Right ventricle myocardium inferior (tissue), 1 donor: Measurements from ENCODE around the gene PCED1A. TPM values are rescaled to one million over a fixed set of nuclear protein-coding genes. Genes with fewer than 3 reads are reported as not detected.

Experiments
- ATAC-seq: fragments of 200-7000 bp; cut with Tn5 transposase; one replicate; pipeline ENCODE4 v1.9.1; 2020; ENCODE audit warnings: mild to moderate bottlenecking, moderate library complexity
- DNase-seq: peaks from one replicate; pipeline ENCODE4 v3.0.0; 2021; ENCODE audit errors: missing footprints
- intact Hi-C: fragments of 100-400 bp; cut with DNase I; formaldehyde crosslinking; loops from one replicate; pipeline ENCODE4 v1.11.0; 2022
- total RNA-seq: library from RNA; stranded (reverse); fragmentation: NEBNext Ultra II Directional; extraction: Animal tissue kit (Norgen Biotek cat#: 25700); gene quantifications from one replicate; pipeline ENCODE4 v1.2.1, GENCODE V29; 2021
- donor health status: DM: no; HTN: yes; CAD: no; lungs with severe emphysema.

PCED1A gene
- total RNA-seq, 1 donor from 2014 or later = 10.7 TPM

GRCh38 chr20:2869381-2869780 lies 28.9 kb upstream of the PCED1A start:
- ATAC-seq (no peak), DNase-seq (no peak)
- intact Hi-C loops = no loop called here

- DNase-seq = no peak
- ATAC-seq = no peak
- intact Hi-C loops = no loop called here
These were observed 26.8 kb upstream of the PCED1A start for GRCh38 chr20:2867081-2867864.

- intact Hi-C loops = no loop called here
- ATAC-seq (no peak), DNase-seq (no peak)
These were observed 25.8 kb upstream of the PCED1A start for GRCh38 chr20:2866236-2866635.

GRCh38 chr20:2865630-2866029 lies 25.2 kb upstream of the PCED1A start:
- DNase-seq (no peak), ATAC-seq (no peak)
- intact Hi-C loops = no loop called here

GRCh38 chr20:2865101-2865500 lies 24.6 kb upstream of the PCED1A start:
- ATAC-seq (no peak), DNase-seq (no peak)
- intact Hi-C loops = no loop called here

GRCh38 chr20:2864626-2865025 lies 24.2 kb upstream of the PCED1A start:
- no peak for DNase-seq
- intact Hi-C loops = no loop called here
- ATAC-seq = no peak

- ATAC-seq (peak; percentile 64), DNase-seq (no peak)
- intact Hi-C loops = no loop called here
These were observed 19.1 kb upstream of the PCED1A start for GRCh38 chr20:2859330-2860121.

- no peak for DNase-seq
- intact Hi-C loops = no loop called here
- ATAC-seq = no peak
These were observed 18.1 kb upstream of the PCED1A start for GRCh38 chr20:2858591-2858990.

GRCh38 chr20:2851086-2851485 lies 10.6 kb upstream of the PCED1A start:
- DNase-seq (no peak), ATAC-seq (no peak)
- intact Hi-C loops = no loop called here

GRCh38 chr20:2849529-2849928 lies 9.1 kb upstream of the PCED1A start:
- intact Hi-C loops = no loop called here
- ATAC-seq (no peak), DNase-seq (no peak)

- intact Hi-C loops = no loop called here
- DNase-seq (peak; percentile 20), ATAC-seq (no peak)
These were observed 7.3 kb upstream of the PCED1A start for GRCh38 chr20:2847802-2848201.

- ATAC-seq = no peak
- DNase-seq = no peak
- intact Hi-C loops = no loop called here
These were observed 6.2 kb upstream of the PCED1A start for GRCh38 chr20:2846698-2847097.

- no peak for ATAC-seq
- intact Hi-C loops = no loop called here
- no peak for DNase-seq
These were observed 5.2 kb upstream of the PCED1A start for GRCh38 chr20:2845607-2846006.

GRCh38 chr20:2840967-2841531 lies 594 bp upstream of the PCED1A start:
- intact Hi-C loops = loop anchor here (2.0 to 5.0 kb wide), 2 partner anchors 32 to 89 kb away; partner anchors contain the start of gene PTPRA
- DNase-seq = peak; percentile 88
- peak; percentile 51 for ATAC-seq

- ATAC-seq (no peak), DNase-seq (peak; percentile 67)
- intact Hi-C loops = loop anchor here (2.0 to 5.0 kb wide), 2 partner anchors 33 to 87 kb away; partner anchors contain the start of gene PTPRA
These were observed 720 bp downstream of the PCED1A start for GRCh38 chr20:2839732-2840137.

- intact Hi-C loops = no loop called here
- ATAC-seq (no peak), DNase-seq (peak; percentile 20)
These were observed 1.4 kb downstream of the PCED1A start for GRCh38 chr20:2838847-2839671.

- ATAC-seq = no peak
- DNase-seq = peak; percentile 52
- intact Hi-C loops = no loop called here
These were observed 2.2 kb downstream of the PCED1A start for GRCh38 chr20:2838170-2838797.

GRCh38 chr20:2837221-2837960 lies 3.1 kb downstream of the PCED1A start:
- no peak for DNase-seq
- intact Hi-C loops = no loop called here
- no peak for ATAC-seq
